PC-3 (cell line): ENCODE measurements around the gene CDH13.

ENCODE experiments used
- EZH2 ChIP-seq: fragments of 300-600 bp; sonication (generic); IDR thresholded peaks from one replicate; pipeline ENCODE4 v1.6.1; 2017; ENCODE audit warnings: antibody characterized with exemption, mild to moderate bottlenecking, low read length; ENCODE audit not compliant: unreplicated experiment
- EZH2phosphoT487 ChIP-seq: fragments of 300-600 bp; sonication (generic); IDR thresholded peaks from 2 replicates; pipeline ENCODE4 v1.6.1; 2018; ENCODE audit warnings: mild to moderate bottlenecking, antibody characterized with exemption, low read length, borderline replicate concordance
- TF ChIP-seq, protein P1 (sequence below): fragments of 300-600 bp; sonication (generic); conservative IDR thresholded peaks from 2 replicates; pipeline ENCODE4 v1.5.1; 2017; ENCODE audit warnings: antibody characterized with exemption, low read depth, mild to moderate bottlenecking, low read length

DNA sequence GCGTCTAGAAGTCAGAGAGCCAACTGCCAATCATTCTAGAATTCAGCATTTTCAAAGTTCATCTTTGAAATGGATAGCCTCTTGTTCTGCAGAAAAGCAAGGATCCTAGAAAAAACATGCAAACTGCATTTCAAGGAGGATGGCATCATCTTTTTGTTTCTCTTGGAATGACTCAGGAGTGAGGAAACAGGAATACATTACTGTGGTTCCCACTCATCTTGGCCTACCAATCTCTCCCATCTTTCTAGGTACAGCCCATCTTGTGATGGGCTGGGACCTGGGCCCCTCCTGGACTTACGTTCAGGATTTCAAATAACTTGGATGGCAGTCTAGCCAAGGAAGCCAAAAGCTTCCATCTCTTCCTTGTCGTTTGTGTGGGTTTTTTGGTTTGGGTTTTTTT, 363.4 kb downstream of the CDH13 start:
- TF ChIP-seq, protein P1, sequence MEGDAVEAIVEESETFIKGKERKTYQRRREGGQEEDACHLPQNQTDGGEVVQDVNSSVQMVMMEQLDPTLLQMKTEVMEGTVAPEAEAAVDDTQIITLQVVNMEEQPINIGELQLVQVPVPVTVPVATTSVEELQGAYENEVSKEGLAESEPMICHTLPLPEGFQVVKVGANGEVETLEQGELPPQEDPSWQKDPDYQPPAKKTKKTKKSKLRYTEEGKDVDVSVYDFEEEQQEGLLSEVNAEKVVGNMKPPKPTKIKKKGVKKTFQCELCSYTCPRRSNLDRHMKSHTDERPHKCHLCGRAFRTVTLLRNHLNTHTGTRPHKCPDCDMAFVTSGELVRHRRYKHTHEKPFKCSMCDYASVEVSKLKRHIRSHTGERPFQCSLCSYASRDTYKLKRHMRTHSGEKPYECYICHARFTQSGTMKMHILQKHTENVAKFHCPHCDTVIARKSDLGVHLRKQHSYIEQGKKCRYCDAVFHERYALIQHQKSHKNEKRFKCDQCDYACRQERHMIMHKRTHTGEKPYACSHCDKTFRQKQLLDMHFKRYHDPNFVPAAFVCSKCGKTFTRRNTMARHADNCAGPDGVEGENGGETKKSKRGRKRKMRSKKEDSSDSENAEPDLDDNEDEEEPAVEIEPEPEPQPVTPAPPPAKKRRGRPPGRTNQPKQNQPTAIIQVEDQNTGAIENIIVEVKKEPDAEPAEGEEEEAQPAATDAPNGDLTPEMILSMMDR: no peak
- TF ChIP-seq EZH2phosphoT487 (no peak), EZH2 (no peak)
